GM23338 (cell line): ENCODE results near the gene LIX1L.

Experiments
- EZH2 ChIP-seq: fragments of 200-600 bp; sonication (generic); IDR thresholded peaks from one replicate; pipeline ENCODE4 v1.8.0; 2017; ENCODE audit warnings: antibody characterized with exemption, mild to moderate bottlenecking, low read depth; ENCODE audit not compliant: unreplicated experiment
- POLR2AphosphoS5 ChIP-seq: IDR thresholded peaks from 2 replicates; pipeline ENCODE4 v1.6.1; 2016; ENCODE audit warnings: antibody characterized with exemption, low read depth
- STAT1 ChIP-seq: IDR thresholded peaks from one replicate; pipeline ENCODE4 v1.6.1; 2016; ENCODE audit warnings: antibody characterized with exemption; ENCODE audit not compliant: unreplicated experiment
- ZNF331 ChIP-seq: fragments of 250-450 bp; sonication (Bioruptor Pico); IDR thresholded peaks from 2 replicates; pipeline ENCODE4 v1.5.0; 2020; ENCODE audit warnings: low read depth, mild to moderate bottlenecking, moderate library complexity
- TF ChIP-seq, protein P1 (sequence below), 2 experiments: fragments of 200-600 bp in 1 of 2; sonication (generic) in 1 of 2; conservative IDR thresholded peaks; 2 replicates each; pipeline versions ENCODE4 v1.5.1 to v1.6.1; 2016 to 2017; ENCODE audit warnings: antibody characterized with exemption in 2 of 2, low read depth in 2 of 2, mild to moderate bottlenecking in 2 of 2, moderate library complexity in 1 of 2
- TF ChIP-seq, protein P2 (sequence below): IDR thresholded peaks from one replicate; pipeline ENCODE4 v1.6.1; 2018; ENCODE audit warnings: antibody characterized with exemption; ENCODE audit not compliant: unreplicated experiment

DNA sequence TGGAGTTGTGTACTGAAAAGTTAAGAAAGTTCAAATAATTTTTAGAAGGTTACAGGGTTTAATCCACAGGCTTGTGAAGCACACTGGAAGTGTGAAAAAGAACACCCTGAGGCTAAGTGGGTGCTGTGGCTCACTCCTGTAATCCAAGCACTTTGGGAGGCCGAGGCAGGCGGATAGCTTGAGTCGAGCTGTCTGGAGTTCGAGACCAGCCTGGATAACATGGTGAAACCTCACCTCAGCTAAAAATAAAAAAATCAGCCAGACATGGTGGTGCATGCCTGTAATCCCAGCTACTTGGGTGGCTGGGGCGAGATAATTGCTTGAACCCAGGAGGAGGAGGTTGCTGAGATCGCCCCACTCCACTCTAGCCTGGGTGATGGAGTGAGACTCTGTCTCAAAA, 28.7 kb upstream of the LIX1L start:
- TF ChIP-seq, protein P1, sequence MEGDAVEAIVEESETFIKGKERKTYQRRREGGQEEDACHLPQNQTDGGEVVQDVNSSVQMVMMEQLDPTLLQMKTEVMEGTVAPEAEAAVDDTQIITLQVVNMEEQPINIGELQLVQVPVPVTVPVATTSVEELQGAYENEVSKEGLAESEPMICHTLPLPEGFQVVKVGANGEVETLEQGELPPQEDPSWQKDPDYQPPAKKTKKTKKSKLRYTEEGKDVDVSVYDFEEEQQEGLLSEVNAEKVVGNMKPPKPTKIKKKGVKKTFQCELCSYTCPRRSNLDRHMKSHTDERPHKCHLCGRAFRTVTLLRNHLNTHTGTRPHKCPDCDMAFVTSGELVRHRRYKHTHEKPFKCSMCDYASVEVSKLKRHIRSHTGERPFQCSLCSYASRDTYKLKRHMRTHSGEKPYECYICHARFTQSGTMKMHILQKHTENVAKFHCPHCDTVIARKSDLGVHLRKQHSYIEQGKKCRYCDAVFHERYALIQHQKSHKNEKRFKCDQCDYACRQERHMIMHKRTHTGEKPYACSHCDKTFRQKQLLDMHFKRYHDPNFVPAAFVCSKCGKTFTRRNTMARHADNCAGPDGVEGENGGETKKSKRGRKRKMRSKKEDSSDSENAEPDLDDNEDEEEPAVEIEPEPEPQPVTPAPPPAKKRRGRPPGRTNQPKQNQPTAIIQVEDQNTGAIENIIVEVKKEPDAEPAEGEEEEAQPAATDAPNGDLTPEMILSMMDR (conservative IDR thresholded peaks at IDR 0.05; ENCODE audit: low read depth in 2 of 2), result no peak
- TF ChIP-seq ZNF331, result no peak
- no peak for TF ChIP-seq POLR2AphosphoS5
- TF ChIP-seq, protein P2, sequence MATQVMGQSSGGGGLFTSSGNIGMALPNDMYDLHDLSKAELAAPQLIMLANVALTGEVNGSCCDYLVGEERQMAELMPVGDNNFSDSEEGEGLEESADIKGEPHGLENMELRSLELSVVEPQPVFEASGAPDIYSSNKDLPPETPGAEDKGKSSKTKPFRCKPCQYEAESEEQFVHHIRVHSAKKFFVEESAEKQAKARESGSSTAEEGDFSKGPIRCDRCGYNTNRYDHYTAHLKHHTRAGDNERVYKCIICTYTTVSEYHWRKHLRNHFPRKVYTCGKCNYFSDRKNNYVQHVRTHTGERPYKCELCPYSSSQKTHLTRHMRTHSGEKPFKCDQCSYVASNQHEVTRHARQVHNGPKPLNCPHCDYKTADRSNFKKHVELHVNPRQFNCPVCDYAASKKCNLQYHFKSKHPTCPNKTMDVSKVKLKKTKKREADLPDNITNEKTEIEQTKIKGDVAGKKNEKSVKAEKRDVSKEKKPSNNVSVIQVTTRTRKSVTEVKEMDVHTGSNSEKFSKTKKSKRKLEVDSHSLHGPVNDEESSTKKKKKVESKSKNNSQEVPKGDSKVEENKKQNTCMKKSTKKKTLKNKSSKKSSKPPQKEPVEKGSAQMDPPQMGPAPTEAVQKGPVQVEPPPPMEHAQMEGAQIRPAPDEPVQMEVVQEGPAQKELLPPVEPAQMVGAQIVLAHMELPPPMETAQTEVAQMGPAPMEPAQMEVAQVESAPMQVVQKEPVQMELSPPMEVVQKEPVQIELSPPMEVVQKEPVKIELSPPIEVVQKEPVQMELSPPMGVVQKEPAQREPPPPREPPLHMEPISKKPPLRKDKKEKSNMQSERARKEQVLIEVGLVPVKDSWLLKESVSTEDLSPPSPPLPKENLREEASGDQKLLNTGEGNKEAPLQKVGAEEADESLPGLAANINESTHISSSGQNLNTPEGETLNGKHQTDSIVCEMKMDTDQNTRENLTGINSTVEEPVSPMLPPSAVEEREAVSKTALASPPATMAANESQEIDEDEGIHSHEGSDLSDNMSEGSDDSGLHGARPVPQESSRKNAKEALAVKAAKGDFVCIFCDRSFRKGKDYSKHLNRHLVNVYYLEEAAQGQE, result no peak
- TF ChIP-seq EZH2, result no peak
- TF ChIP-seq STAT1, result no peak
